Measurements from ENCODE around the gene BORCS6. TPM values are rescaled to one million over a fixed set of nuclear protein-coding genes. Genes with fewer than 3 reads are reported as not detected.

BORCS6 gene
- total RNA-seq, 4 donors from 2014 or later = 2.9 to 10.4 (median 9.3) TPM

- TF ChIP-seq CTCF (IDR thresholded peaks at IDR 0.05; ENCODE audit: low read depth) = no peak
Observed at GRCh38 chr17:8186787-8187516, 3.0 kb downstream of the BORCS6 start.

- no peak for TF ChIP-seq CTCF (IDR thresholded peaks at IDR 0.05; ENCODE audit: low read depth)
Observed at GRCh38 chr17:8186446-8186786, 3.6 kb downstream of the BORCS6 start.

- no peak for TF ChIP-seq CTCF (IDR thresholded peaks at IDR 0.05; ENCODE audit: low read depth)
Observed at GRCh38 chr17:8185582-8186445, 4.2 kb downstream of the BORCS6 start.

- no peak for TF ChIP-seq CTCF (IDR thresholded peaks at IDR 0.05; ENCODE audit: low read depth)
Observed at GRCh38 chr17:8176998-8177731, 12.8 kb downstream of the BORCS6 start.

GRCh38 chr17:8176197-8176940, 13.6 kb downstream of the BORCS6 start, which contains the start of gene TMEM107:
Gene TMEM107 (minus strand): TSS chr17:8176380. CDS start chr17:8176286, 94 bp downstream.
- TF ChIP-seq CTCF (IDR thresholded peaks at IDR 0.05; ENCODE audit: low read depth) = no peak

GRCh38 chr17:8175795-8176196, 14.2 kb downstream of the BORCS6 start:
- TF ChIP-seq CTCF (IDR thresholded peaks at IDR 0.05; ENCODE audit: low read depth) = no peak
